ENCODE measurements around the gene IGFL4.
A peak's percentile ranks its signal among the peaks of the same experiment; 100 is the strongest.

Gene IGFL4

GRCh38 chr19:46060012-46060411, 19.2 kb upstream of the IGFL4 start:
- no peak for DNase-seq

- DNase-seq: no peak
Observed at GRCh38 chr19:46058778-46059177, 18.0 kb upstream of the IGFL4 start.

- DNase-seq: no peak
Observed at GRCh38 chr19:46056536-46056935, 15.7 kb upstream of the IGFL4 start.

GRCh38 chr19:46052896-46053295, 12.1 kb upstream of the IGFL4 start:
- DNase-seq: no peak

- DNase-seq: no peak
Observed at GRCh38 chr19:46049597-46049996, 8.8 kb upstream of the IGFL4 start.

GRCh38 chr19:46043519-46043918, 2.7 kb upstream of the IGFL4 start:
- no peak for DNase-seq

- DNase-seq: no peak
Observed at GRCh38 chr19:46042252-46042883, 1.6 kb upstream of the IGFL4 start.

- no peak for DNase-seq
Observed at GRCh38 chr19:46040125-46040524, 677 bp downstream of the IGFL4 start.

GRCh38 chr19:46036744-46037128, 4.1 kb downstream of the IGFL4 start:
- no peak for DNase-seq

- DNase-seq: no peak
Observed at GRCh38 chr19:46035986-46036743, 4.6 kb downstream of the IGFL4 start.

GRCh38 chr19:46035546-46035945, 5.3 kb downstream of the IGFL4 start:
- DNase-seq: no peak

GRCh38 chr19:46033401-46033800, 7.4 kb downstream of the IGFL4 start:
- DNase-seq: no peak

GRCh38 chr19:46032597-46033025, 8.2 kb downstream of the IGFL4 start:
- DNase-seq: no peak

- DNase-seq: no peak
Observed at GRCh38 chr19:46031781-46032596, 8.8 kb downstream of the IGFL4 start.

- DNase-seq: no peak
Observed at GRCh38 chr19:46030812-46031550, 9.8 kb downstream of the IGFL4 start.

- DNase-seq: no peak
Observed at GRCh38 chr19:46025835-46026234, 15.0 kb downstream of the IGFL4 start.

GRCh38 chr19:46023311-46023779, 17.5 kb downstream of the IGFL4 start:
- no peak for DNase-seq

- DNase-seq: peak; percentile 24
Observed at GRCh38 chr19:46022431-46023310, 18.1 kb downstream of the IGFL4 start, which contains the start of gene PGLYRP1. PGLYRP1 (minus strand) TSS chr19:46023053; CDS start chr19:46023021, 32 bp downstream.

GRCh38 chr19:46022061-46022430, 18.8 kb downstream of the IGFL4 start:
- DNase-seq: no peak

GRCh38 chr19:46021531-46022041, 19.2 kb downstream of the IGFL4 start:
- peak; percentile 66 for DNase-seq

GRCh38 chr19:46020819-46021125, 20.0 kb downstream of the IGFL4 start:
- DNase-seq: no peak

- DNase-seq: no peak
Observed at GRCh38 chr19:46019270-46019669, 21.5 kb downstream of the IGFL4 start.

Data from NCI-H2029 (cell line).